ENCODE results near the gene ROMO1. TPM values are rescaled to one million over a fixed set of nuclear protein-coding genes. Genes with fewer than 3 reads are reported as not detected.

The ROMO1 gene
- polyA plus RNA-seq, 2 of the 4 experiments (the other 2 are of a cell fraction) = 201 to 430 TPM

DNA sequence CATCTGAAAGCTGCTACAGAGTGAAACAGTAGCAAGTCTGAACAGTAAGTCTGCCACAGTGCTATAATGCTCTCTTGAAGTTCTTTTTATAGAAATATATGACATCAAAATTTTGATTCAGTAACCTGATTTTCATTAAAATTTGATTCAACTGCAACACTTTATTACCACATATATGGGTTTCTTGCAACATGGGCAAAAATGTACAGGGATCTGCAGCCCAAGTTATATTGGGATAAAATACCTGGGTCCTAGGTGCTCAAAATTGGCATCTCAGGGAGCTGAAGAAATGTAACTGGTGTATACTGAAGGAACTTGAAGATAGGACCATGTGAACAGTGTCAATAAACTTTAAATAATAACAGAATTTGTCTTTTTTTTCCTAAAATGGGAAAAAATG lies 10.8 kb downstream of the ROMO1 start:
- FAIRE-seq (no peak), ATAC-seq (no peak), DNase-seq (ENCODE audit: low read depth in 1 of 2, low spot score in 1 of 2) (no peak)
- H3K9me3 ChIP-seq = no peaks in the 10 kb centered on the region
- no peak overlapping the region for H3K27ac ChIP-seq
- POLR2A ChIA-PET = interaction anchor here (1.3 kb wide), 1 partner anchor 9 kb away, joined by 4 read pairs; no protein-coding TSS in a partner anchor
- no peak overlapping the region for H3K4me2 ChIP-seq
- peaks cover 20% of the 10 kb centered on the region; the same call in 1 of the 3 replicates for H3K4me1 ChIP-seq
- CTCF ChIA-PET = interaction anchor here (1.1 to 3.7 kb wide), 4 partner anchors 9 to 248 kb away, joined by 3 to 15 read pairs (median 8); no protein-coding TSS in a partner anchor
- TF ChIP-seq HEYL (CRISPR knock-in tag; IDR thresholded peaks at IDR 0.05) (no peak), ZC3H11A (IDR thresholded peaks at IDR 0.05) (no peak), CBX2 (IDR thresholded peaks at IDR 0.05; ENCODE audit: borderline replicate concordance, low read depth) (no peak), FOSB (CRISPR knock-in tag; IDR thresholded peaks at IDR 0.05) (no peak)
- TF ChIP-seq, protein P1, sequence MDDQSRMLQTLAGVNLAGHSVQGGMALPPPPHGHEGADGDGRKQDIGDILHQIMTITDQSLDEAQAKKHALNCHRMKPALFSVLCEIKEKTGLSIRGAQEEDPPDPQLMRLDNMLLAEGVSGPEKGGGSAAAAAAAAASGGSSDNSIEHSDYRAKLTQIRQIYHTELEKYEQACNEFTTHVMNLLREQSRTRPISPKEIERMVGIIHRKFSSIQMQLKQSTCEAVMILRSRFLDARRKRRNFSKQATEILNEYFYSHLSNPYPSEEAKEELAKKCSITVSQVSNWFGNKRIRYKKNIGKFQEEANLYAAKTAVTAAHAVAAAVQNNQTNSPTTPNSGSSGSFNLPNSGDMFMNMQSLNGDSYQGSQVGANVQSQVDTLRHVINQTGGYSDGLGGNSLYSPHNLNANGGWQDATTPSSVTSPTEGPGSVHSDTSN (IDR thresholded peaks at IDR 0.05) = no peak
- TF ChIP-seq, protein P2, sequence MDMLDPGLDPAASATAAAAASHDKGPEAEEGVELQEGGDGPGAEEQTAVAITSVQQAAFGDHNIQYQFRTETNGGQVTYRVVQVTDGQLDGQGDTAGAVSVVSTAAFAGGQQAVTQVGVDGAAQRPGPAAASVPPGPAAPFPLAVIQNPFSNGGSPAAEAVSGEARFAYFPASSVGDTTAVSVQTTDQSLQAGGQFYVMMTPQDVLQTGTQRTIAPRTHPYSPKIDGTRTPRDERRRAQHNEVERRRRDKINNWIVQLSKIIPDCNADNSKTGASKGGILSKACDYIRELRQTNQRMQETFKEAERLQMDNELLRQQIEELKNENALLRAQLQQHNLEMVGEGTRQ (IDR thresholded peaks at IDR 0.05) = no peak
- TF ChIP-seq, protein P3, sequence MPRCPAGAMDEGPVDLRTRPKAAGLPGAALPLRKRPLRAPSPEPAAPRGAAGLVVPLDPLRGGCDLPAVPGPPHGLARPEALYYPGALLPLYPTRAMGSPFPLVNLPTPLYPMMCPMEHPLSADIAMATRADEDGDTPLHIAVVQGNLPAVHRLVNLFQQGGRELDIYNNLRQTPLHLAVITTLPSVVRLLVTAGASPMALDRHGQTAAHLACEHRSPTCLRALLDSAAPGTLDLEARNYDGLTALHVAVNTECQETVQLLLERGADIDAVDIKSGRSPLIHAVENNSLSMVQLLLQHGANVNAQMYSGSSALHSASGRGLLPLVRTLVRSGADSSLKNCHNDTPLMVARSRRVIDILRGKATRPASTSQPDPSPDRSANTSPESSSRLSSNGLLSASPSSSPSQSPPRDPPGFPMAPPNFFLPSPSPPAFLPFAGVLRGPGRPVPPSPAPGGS (IDR thresholded peaks at IDR 0.05) = no peak
- TF ChIP-seq, protein P4, sequence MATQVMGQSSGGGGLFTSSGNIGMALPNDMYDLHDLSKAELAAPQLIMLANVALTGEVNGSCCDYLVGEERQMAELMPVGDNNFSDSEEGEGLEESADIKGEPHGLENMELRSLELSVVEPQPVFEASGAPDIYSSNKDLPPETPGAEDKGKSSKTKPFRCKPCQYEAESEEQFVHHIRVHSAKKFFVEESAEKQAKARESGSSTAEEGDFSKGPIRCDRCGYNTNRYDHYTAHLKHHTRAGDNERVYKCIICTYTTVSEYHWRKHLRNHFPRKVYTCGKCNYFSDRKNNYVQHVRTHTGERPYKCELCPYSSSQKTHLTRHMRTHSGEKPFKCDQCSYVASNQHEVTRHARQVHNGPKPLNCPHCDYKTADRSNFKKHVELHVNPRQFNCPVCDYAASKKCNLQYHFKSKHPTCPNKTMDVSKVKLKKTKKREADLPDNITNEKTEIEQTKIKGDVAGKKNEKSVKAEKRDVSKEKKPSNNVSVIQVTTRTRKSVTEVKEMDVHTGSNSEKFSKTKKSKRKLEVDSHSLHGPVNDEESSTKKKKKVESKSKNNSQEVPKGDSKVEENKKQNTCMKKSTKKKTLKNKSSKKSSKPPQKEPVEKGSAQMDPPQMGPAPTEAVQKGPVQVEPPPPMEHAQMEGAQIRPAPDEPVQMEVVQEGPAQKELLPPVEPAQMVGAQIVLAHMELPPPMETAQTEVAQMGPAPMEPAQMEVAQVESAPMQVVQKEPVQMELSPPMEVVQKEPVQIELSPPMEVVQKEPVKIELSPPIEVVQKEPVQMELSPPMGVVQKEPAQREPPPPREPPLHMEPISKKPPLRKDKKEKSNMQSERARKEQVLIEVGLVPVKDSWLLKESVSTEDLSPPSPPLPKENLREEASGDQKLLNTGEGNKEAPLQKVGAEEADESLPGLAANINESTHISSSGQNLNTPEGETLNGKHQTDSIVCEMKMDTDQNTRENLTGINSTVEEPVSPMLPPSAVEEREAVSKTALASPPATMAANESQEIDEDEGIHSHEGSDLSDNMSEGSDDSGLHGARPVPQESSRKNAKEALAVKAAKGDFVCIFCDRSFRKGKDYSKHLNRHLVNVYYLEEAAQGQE (IDR thresholded peaks at IDR 0.05) = no peak
- no peak overlapping the region for H3K4me3 ChIP-seq

DNA sequence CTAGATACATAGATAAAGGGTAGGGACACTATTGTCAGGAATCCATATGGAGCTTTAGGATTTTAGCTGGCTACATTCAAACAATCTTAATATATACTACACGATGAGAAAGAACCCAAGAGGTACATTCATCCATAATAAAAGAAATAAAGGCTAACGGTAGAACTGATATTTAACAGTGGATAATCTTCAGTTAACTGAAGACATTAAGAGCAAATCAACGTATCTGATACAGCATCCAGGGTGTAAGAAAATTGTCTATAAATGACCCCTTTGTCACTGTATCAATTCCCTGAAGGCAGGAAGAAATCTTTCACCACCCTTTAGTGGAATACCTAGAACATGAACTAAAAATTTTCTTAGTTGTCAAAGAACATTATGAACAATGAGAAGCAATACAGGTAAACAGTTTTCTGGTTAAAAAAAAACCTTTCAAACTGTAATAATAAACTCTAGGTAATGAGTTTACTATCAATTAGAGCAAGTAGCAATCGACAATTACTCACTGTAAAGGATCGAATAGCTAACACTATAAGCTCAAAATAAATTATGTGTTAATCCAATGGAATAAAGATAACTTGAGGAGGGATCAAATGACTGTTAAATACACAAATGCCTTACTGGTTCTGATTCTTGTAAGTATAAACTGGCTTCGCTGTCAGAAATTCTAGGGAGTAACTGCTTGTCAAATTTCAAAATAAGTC lies 11.8 kb downstream of the ROMO1 start:
- ChIA-PET CTCF (interaction anchor here (0.5 to 3.7 kb wide), 6 partner anchors 8 to 249 kb away, joined by 3 to 15 read pairs (median 6); no protein-coding TSS in a partner anchor), POLR2A (interaction anchor here (1.3 kb wide), 1 partner anchor 10 kb away, joined by 4 read pairs; no protein-coding TSS in a partner anchor)
- whole genome bisulfite sequencing (ENCODE audit: missing lambda C conversion rate) = 69% methylated on average over 6 of the region's 6 CpGs
- peaks cover 20% of the 10 kb centered on the region; the same call in 1 of the 3 replicates for H3K4me1 ChIP-seq
- no peak for ATAC-seq
- no peak overlapping the region for H3K27ac ChIP-seq
- H3K9me3 ChIP-seq = no peaks in the 10 kb centered on the region
- H3K4me2 ChIP-seq = no peak overlapping the region
- no peak overlapping the region for H3K4me3 ChIP-seq
- no peak for DNase-seq (ENCODE audit: low read depth in 1 of 2, low spot score in 1 of 2)
- no peak for FAIRE-seq
- TF ChIP-seq CBX2 (IDR thresholded peaks at IDR 0.05; ENCODE audit: borderline replicate concordance, low read depth) (no peak), RNF2 (IDR thresholded peaks at IDR 0.05; ENCODE audit: borderline replicate concordance, low read depth) (no peak), SMC3 (IDR thresholded peaks at IDR 0.05) (no peak), EHF (CRISPR knock-in tag; IDR thresholded peaks at IDR 0.05) (no peak), ESRRA (IDR thresholded peaks at IDR 0.05; ENCODE audit: borderline replicate concordance, low read length) (no peak), ZSCAN20 (CRISPR knock-in tag; IDR thresholded peaks at IDR 0.05) (no peak), KDM5A (IDR thresholded peaks at IDR 0.05) (no peak), NR3C1 (IDR thresholded peaks at IDR 0.05) (no peak), EP300 (IDR thresholded peaks at IDR 0.05) (no peak), CHD4 (IDR thresholded peaks at IDR 0.05; ENCODE audit: borderline replicate concordance) (no peak), MAZ (IDR thresholded peaks at IDR 0.05; ENCODE audit: borderline replicate concordance, low read depth, low read length) (no peak), RARB (CRISPR knock-in tag; IDR thresholded peaks at IDR 0.05) (no peak)
- TF ChIP-seq, protein P5, sequence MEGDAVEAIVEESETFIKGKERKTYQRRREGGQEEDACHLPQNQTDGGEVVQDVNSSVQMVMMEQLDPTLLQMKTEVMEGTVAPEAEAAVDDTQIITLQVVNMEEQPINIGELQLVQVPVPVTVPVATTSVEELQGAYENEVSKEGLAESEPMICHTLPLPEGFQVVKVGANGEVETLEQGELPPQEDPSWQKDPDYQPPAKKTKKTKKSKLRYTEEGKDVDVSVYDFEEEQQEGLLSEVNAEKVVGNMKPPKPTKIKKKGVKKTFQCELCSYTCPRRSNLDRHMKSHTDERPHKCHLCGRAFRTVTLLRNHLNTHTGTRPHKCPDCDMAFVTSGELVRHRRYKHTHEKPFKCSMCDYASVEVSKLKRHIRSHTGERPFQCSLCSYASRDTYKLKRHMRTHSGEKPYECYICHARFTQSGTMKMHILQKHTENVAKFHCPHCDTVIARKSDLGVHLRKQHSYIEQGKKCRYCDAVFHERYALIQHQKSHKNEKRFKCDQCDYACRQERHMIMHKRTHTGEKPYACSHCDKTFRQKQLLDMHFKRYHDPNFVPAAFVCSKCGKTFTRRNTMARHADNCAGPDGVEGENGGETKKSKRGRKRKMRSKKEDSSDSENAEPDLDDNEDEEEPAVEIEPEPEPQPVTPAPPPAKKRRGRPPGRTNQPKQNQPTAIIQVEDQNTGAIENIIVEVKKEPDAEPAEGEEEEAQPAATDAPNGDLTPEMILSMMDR (IDR thresholded peaks at IDR 0.05) = no peak
- TF ChIP-seq, protein P6, sequence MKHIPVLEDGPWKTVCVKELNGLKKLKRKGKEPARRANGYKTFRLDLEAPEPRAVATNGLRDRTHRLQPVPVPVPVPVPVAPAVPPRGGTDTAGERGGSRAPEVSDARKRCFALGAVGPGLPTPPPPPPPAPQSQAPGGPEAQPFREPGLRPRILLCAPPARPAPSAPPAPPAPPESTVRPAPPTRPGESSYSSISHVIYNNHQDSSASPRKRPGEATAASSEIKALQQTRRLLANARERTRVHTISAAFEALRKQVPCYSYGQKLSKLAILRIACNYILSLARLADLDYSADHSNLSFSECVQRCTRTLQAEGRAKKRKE (CRISPR knock-in tag; IDR thresholded peaks at IDR 0.05; ENCODE audit: low read depth) = no peak
- TF ChIP-seq, protein P7, sequence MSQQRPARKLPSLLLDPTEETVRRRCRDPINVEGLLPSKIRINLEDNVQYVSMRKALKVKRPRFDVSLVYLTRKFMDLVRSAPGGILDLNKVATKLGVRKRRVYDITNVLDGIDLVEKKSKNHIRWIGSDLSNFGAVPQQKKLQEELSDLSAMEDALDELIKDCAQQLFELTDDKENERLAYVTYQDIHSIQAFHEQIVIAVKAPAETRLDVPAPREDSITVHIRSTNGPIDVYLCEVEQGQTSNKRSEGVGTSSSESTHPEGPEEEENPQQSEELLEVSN (IDR thresholded peaks at IDR 0.05; ENCODE audit: borderline replicate concordance, low read depth) = no peak
- TF ChIP-seq, protein P8, sequence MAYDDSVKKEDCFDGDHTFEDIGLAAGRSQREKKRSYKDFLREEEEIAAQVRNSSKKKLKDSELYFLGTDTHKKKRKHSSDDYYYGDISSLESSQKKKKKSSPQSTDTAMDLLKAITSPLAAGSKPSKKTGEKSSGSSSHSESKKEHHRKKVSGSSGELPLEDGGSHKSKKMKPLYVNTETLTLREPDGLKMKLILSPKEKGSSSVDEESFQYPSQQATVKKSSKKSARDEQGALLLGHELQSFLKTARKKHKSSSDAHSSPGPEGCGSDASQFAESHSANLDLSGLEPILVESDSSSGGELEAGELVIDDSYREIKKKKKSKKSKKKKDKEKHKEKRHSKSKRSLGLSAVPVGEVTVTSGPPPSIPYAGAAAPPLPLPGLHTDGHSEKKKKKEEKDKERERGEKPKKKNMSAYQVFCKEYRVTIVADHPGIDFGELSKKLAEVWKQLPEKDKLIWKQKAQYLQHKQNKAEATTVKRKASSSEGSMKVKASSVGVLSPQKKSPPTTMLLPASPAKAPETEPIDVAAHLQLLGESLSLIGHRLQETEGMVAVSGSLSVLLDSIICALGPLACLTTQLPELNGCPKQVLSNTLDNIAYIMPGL (CRISPR knock-in tag; IDR thresholded peaks at IDR 0.05; ENCODE audit: borderline replicate concordance) = no peak

Measured in A549 (cell line).